IMR-90 (cell line): ENCODE data around the gene SPSB4. TPM values are rescaled to one million over a fixed set of nuclear protein-coding genes. Genes with fewer than 3 reads are reported as not detected.

ENCODE experiments used
- ATAC-seq: fragments of 200-7000 bp; cut with Tn5 transposase; 2 replicates; pipeline ENCODE4 v1.9.1; 2020; ENCODE audit warnings: low read depth, mild to moderate bottlenecking, moderate library complexity
- BruUV-seq: library from RNA; stranded (reverse); fragments of 400-500 nt; replicated peaks from 2 replicates; lab custom pipeline; 2021; lab: Mats Ljungman, UMichigan
- CTCF ChIA-PET: fragments of 300-600 bp; formaldehyde crosslinking; extraction: SDS; loops from one replicate; lab custom pipeline; 2021; ENCODE audit warnings: antibody characterized with exemption; lab: Yijun Ruan, JAX
- POLR2A ChIA-PET: fragments of 300-600 bp; sonication (Branson Sonifier 250); formaldehyde crosslinking; loops from one replicate; lab custom pipeline; 2022; ENCODE audit warnings: antibody characterized with exemption; ENCODE audit not compliant: unreplicated experiment; lab: Charles Lee
- DNase-seq: peaks from one replicate; pipeline ENCODE4 v3.0.0; 2013
- H2AFZ ChIP-seq: replicated peaks from 2 replicates; pipeline ENCODE3; 2013; ENCODE audit warnings: low read length, mild to moderate bottlenecking; ENCODE audit not compliant: poor library complexity
- H2AK5ac ChIP-seq: 2 replicates; pipeline ENCODE4 v1.6.1; 2013; ENCODE audit warnings: low read depth, low read length, inconsistent platforms
- H2AK9ac ChIP-seq: replicated peaks from 2 replicates; pipeline ENCODE3; 2013; ENCODE audit warnings: mild to moderate bottlenecking, low read depth, low read length, moderate library complexity; ENCODE audit not compliant: poor library complexity
- H2BK120ac ChIP-seq: 2 replicates; pipeline ENCODE4 v1.6.1; 2013; ENCODE audit warnings: low read depth, low read length, inconsistent platforms
- H2BK15ac ChIP-seq: 3 replicates; pipeline ENCODE4 v1.6.1; 2013; ENCODE audit warnings: low read depth, low read length, inconsistent platforms
- H2BK20ac ChIP-seq: 2 replicates; pipeline ENCODE4 v1.6.1; 2013; ENCODE audit warnings: low read depth, mild to moderate bottlenecking, inconsistent platforms, low read length, moderate library complexity
- H2BK5ac ChIP-seq: 2 replicates; pipeline ENCODE4 v1.6.1; 2013; ENCODE audit warnings: mild to moderate bottlenecking, low read depth, low read length, inconsistent platforms; ENCODE audit not compliant: poor library complexity, severe bottlenecking
- H3K14ac ChIP-seq: replicated peaks from 2 replicates; pipeline ENCODE4 v1.6.1; 2013; ENCODE audit warnings: low read depth, low read length, inconsistent platforms
- H3K18ac ChIP-seq: 2 replicates; pipeline ENCODE4 v1.6.1; 2013; ENCODE audit warnings: low read depth, low read length, control low read depth
- H3K23ac ChIP-seq: 2 replicates; pipeline ENCODE4 v1.6.1; 2013; ENCODE audit warnings: low read depth, low read length, inconsistent platforms
- H3K27ac ChIP-seq: 2 replicates; pipeline ENCODE4 v1.5.1; 2013; ENCODE audit warnings: mild to moderate bottlenecking, control low read depth, low read length; ENCODE audit not compliant: insufficient read depth
- H3K27me3 ChIP-seq: 2 replicates; pipeline ENCODE4 v1.6.1; 2013; ENCODE audit warnings: low read length; ENCODE audit not compliant: control insufficient read depth, insufficient read depth
- H3K36me3 ChIP-seq: 2 replicates; pipeline ENCODE4 v1.6.1; 2013; ENCODE audit warnings: low read length, mixed read lengths; ENCODE audit not compliant: control insufficient read depth, insufficient read depth
- H3K4ac ChIP-seq: 2 replicates; pipeline ENCODE4 v1.6.1; 2013; ENCODE audit warnings: low read depth, low read length, inconsistent platforms
- H3K4me1 ChIP-seq: 2 replicates; pipeline ENCODE4 v1.6.1; 2013; ENCODE audit warnings: low read length, mixed read lengths; ENCODE audit not compliant: control insufficient read depth, insufficient read depth
- H3K4me2 ChIP-seq: 2 replicates; pipeline ENCODE4 v1.6.1; 2013; ENCODE audit warnings: low read depth, mild to moderate bottlenecking, control low read depth, low read length, moderate library complexity
- H3K4me3 ChIP-seq: 2 replicates; pipeline ENCODE4 v1.5.1; 2013; ENCODE audit warnings: low read depth, mild to moderate bottlenecking, control low read depth, low read length, moderate library complexity; ENCODE audit not compliant: insufficient read depth
- H3K56ac ChIP-seq: 2 replicates; pipeline ENCODE4 v1.6.1; 2013; ENCODE audit warnings: low read length, inconsistent platforms; ENCODE audit not compliant: insufficient read depth; ENCODE audit errors: extremely low read depth
- H3K79me1 ChIP-seq, 2 experiments: 2 replicates each; pipeline ENCODE4 v1.6.1; 2013; ENCODE audit warnings: low read length in 2 of 2, inconsistent platforms in 1 of 2, low read depth in 1 of 2
- H3K9ac ChIP-seq: 2 replicates; pipeline ENCODE4 v1.6.1; 2013; ENCODE audit warnings: low read depth, low read length, control low read depth
- H3K9me1 ChIP-seq: 2 replicates; pipeline ENCODE4 v1.6.1; 2013; ENCODE audit warnings: low read length, inconsistent platforms; ENCODE audit not compliant: insufficient read depth
- H3K9me3 ChIP-seq: 2 replicates; pipeline ENCODE4 v1.6.1; 2013; ENCODE audit warnings: low read length; ENCODE audit not compliant: control insufficient read depth, insufficient read depth
- H4K20me1 ChIP-seq: 2 replicates; pipeline ENCODE4 v1.6.1; 2013; ENCODE audit warnings: low read length, inconsistent platforms; ENCODE audit not compliant: insufficient read depth
- H4K5ac ChIP-seq: 2 replicates; pipeline ENCODE4 v1.6.1; 2013; ENCODE audit warnings: mild to moderate bottlenecking, low read depth, low read length, control low read depth
- H4K8ac ChIP-seq, 2 experiments: 2 replicates each; pipeline ENCODE4 v1.6.1; 2013; ENCODE audit warnings: low read depth in 2 of 2, low read length in 2 of 2, control low read depth in 1 of 2, inconsistent platforms in 1 of 2
- H4K91ac ChIP-seq: 2 replicates; pipeline ENCODE4 v1.6.1; 2013; ENCODE audit warnings: low read depth, low read length, inconsistent platforms; ENCODE audit not compliant: insufficient read depth
- FOS ChIP-seq: fragments of 150-350 bp; IDR thresholded peaks from 2 replicates; pipeline ENCODE4 v1.6.1; 2016; ENCODE audit warnings: low read depth, low read length
- MAFK ChIP-seq: IDR thresholded peaks from 2 replicates; pipeline ENCODE4 v1.6.1; 2012; ENCODE audit warnings: low read depth, low read length, improper control_type of control experiment
- MAZ ChIP-seq: IDR thresholded peaks from 2 replicates; pipeline ENCODE4 v1.6.1; 2012; ENCODE audit warnings: low read depth, mild to moderate bottlenecking, low read length, improper control_type of control experiment, moderate library complexity, borderline replicate concordance
- NFE2L2 ChIP-seq: fragments of 150-350 bp; IDR thresholded peaks from 2 replicates; pipeline ENCODE4 v1.6.1; 2016; ENCODE audit warnings: low read depth, mild to moderate bottlenecking, low read length
- RFX5 ChIP-seq: IDR thresholded peaks from 2 replicates; pipeline ENCODE4 v1.8.0; 2012; ENCODE audit warnings: low read depth, mild to moderate bottlenecking, low read length, moderate library complexity
- WGBS, 2 experiments: methylation state at CpG; one replicate each; pipeline versions ENCODE4 v1.1.5 to v1.1.7; 2013; ENCODE audit warnings: missing lambda C conversion rate in 2 of 2; ENCODE audit not compliant: insufficient read length in 1 of 2; ENCODE audit errors: extremely low coverage in 2 of 2; 5-methylcytosine and 5-hydroxymethylcytosine counted together
- dilution Hi-C: fragments of 300-500 bp; cut with HindIII; formaldehyde crosslinking; loops from one replicate; pipeline ENCODE4 v1.14.3; 2018; ENCODE audit warnings: low sequenced_read_pairs; ENCODE audit not compliant: unreplicated experiment
- in situ Hi-C: fragments of 300-500 bp; cut with MboI; formaldehyde crosslinking; loops from 3 replicates; pipeline ENCODE4 v1.14.3; 2019; ENCODE audit warnings: low sequenced_read_pairs, inconsistent platforms, mixed read lengths
- intact Hi-C: fragments of 100-400 bp; cut with micrococcal nuclease; formaldehyde crosslinking; loops from 2 replicates; pipeline ENCODE4 v1.10.0; 2022
- polyA plus RNA-seq, 3 experiments: library from polyadenylated mRNA; depleted of rRNA; stranded (reverse); fragments of >200 nt; gene quantifications; 2 replicates each; pipeline ENCODE4 v1.2.3, GENCODE V29; 2012; ENCODE audit warnings: low replicate concordance in 1 of 3
- total RNA-seq: library from RNA; depleted of rRNA; stranded (reverse); fragments of >200 nt; gene quantifications from 2 replicates; pipeline ENCODE4 v1.2.3, GENCODE V29; 2012

The SPSB4 gene
- total and polyA plus RNA-seq, 2 of the 4 experiments (the other 2 are of a cell fraction) = not detected

DNA sequence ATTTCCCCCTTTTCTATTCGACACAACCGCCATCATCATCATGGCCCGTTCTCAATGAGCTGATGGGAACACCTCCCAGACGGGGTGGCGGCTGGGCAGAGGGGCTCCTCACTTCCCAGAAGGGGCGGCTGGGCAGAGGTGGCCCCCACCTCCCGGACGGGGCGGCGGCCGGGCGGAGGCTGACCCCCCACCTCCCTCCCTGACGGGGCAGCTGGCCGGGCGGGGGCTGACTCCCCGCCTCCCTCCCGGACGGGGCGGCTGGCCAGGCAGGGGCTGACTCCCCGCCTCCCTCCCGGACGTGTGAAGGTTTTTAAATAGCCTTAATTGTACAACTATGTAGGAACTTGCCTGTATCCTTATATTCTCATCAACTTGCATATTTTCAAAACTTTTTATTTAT lies 20.9 kb upstream of the SPSB4 start:
- CTCF ChIA-PET = interaction anchor here (0.6 kb wide), 1 partner anchor 55 kb away, joined by 3 read pairs; no protein-coding TSS in a partner anchor
- POLR2A ChIA-PET = no interaction called here

More for the DNA sequence above, 20.9 kb upstream of the SPSB4 start:
- Histone ChIP-seq H3K36me3 (no peaks in the 10 kb centered on the region), H4K5ac (no peak overlapping the region), H3K9ac (no peak overlapping the region), H4K20me1 (no peaks in the 10 kb centered on the region), H2BK15ac (no peak overlapping the region), H3K79me1 (no peaks in the 10 kb centered on the region), H4K8ac (no peak overlapping the region), H2BK20ac (no peak overlapping the region), H3K14ac (no peak overlapping the region), H3K4me1 (no peaks in the 10 kb centered on the region), H2BK120ac (no peak overlapping the region), H3K9me1 (no peaks in the 10 kb centered on the region), H3K56ac (no peak overlapping the region), H2BK5ac (no peak overlapping the region), H3K18ac (no peak overlapping the region), H3K27ac (no peak overlapping the region), H3K27me3 (peaks cover 1% of the 10 kb centered on the region; the same call in 1 of the 2 replicates), H3K4ac (no peak overlapping the region), H3K23ac (no peak overlapping the region), H3K4me3 (no peak overlapping the region), H3K4me2 (no peak overlapping the region), H2AFZ (no peak overlapping the region), H4K91ac (no peak overlapping the region), H3K9me3 (no peaks in the 10 kb centered on the region), H2AK5ac (no peak overlapping the region), H2AK9ac (no peak overlapping the region)
- no peak for DNase-seq
- in situ Hi-C loops = no loop called here
- intact Hi-C loops = no loop called here
- BruUV-seq = no TSS peak
- no peak for ATAC-seq
- dilution Hi-C loops = no loop called here
- TF ChIP-seq RFX5 = no peak
- TF ChIP-seq FOS = no peak
- no peak for TF ChIP-seq MAZ
- no peak for TF ChIP-seq NFE2L2
- no peak for TF ChIP-seq MAFK
- no CpG with 5 or more reads among the region's 22 CpGs for WGBS, 2 experiments
